HG02885 (cell line): ENCODE results near the gene HDAC10.
"Not testable (repeated sequence)": the region's sequence is repeated elsewhere in the genome, so short reads cannot be mapped to it uniquely, and the experiment has no call there.

Source experiments
- ATAC-seq: cut with Tn5 transposase; IDR thresholded peaks from one replicate; pipeline ENCODE4 v1.9.1; 2021; ENCODE audit warnings: mild to moderate bottlenecking; ENCODE audit not compliant: unreplicated experiment, poor library complexity

The HDAC10 gene

DNA sequence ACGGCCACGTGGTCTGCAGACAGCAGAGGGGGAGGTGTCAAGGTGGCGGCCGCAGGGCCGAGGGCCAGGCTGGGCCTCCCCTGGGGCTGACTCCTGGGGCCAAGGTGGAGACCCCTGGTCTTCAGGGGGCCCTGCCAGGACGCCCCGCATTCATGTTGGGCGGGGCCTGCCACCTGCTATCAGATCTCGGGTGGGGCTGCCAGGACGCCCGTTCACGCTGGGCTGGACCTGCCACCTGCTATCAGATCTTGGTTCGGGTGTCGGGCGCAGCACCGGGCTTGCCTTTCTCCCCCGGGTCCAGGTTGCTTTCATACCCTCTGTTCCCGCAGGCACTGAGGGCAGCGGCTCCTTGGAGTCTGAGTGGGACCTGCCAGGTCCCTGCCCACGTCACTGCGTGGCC is 35.2 kb upstream of the HDAC10 start:
- ATAC-seq, result no peak

DNA sequence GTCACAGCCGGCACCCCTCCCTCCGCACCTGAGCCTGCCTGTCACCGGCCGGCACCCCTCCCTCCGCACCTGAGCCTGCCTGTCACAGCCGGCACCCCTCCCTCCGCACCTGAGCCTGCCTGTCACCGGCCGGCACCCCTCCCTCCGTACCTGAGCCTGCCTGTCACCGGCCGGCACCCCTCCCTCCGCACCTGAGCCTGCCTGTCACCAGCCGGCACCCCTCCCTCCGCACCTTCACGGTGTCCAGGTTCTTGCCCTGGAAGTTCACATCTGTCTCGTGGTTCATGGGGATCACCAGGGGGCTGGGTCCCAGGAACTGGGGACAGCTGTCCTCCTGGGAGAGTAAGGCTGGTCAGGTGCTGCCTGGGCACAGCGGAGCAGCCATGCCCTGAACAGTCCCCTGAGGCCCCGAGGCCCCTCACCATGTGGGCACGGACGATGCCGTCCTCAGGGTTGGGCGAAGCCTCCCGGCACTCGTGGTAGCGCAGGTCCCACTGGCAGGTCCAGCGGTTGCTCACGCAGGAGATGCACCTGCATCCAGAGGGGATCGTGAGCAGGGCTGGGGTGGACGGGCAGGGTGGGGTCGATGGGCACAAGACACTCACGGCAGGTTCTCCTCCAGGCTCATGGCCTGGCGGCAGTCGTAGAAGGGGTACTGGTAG is 34.6 kb upstream of the HDAC10 start:
- ATAC-seq, result no peak

DNA sequence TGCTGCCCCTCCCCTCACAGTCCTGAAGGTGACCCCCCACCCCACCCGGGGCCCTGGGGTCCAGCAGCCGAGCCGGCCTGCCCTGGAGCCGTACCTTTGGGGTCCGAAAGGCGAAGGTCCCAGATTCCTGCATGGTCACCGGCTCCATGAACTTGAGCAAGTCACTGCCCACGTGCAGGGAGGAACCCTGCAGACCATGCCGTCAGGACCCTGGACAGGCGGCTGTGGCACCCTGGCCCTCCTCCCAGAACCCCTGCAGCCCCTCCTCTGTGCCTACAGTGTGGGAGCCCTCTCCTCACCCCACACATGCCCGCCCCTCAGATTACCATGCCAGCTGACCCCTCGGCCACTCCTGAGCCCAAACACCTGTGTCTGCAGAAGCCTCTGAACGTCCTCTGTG is 33.4 kb upstream of the HDAC10 start:
- ATAC-seq, result no peak

DNA sequence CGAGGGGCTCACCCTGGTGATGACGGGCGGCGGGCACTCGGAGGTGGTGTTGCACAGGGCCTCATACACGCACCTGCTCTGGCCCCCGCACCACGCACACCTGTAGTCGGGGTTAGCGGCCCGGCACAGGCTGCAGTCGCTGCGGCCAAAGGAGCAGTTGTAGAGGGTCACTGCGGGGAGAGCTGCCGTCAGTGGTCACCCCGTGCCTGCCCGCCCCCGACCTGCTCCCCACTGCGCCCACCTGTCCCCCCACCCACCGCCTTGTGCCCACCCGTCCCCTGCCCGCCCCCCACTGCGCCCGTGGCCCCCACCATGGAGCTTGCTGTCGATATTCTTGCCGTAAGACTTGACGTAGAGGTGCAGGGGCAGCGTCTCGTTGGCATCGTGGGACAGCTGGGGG is 32.8 kb upstream of the HDAC10 start:
- no peak for ATAC-seq

DNA sequence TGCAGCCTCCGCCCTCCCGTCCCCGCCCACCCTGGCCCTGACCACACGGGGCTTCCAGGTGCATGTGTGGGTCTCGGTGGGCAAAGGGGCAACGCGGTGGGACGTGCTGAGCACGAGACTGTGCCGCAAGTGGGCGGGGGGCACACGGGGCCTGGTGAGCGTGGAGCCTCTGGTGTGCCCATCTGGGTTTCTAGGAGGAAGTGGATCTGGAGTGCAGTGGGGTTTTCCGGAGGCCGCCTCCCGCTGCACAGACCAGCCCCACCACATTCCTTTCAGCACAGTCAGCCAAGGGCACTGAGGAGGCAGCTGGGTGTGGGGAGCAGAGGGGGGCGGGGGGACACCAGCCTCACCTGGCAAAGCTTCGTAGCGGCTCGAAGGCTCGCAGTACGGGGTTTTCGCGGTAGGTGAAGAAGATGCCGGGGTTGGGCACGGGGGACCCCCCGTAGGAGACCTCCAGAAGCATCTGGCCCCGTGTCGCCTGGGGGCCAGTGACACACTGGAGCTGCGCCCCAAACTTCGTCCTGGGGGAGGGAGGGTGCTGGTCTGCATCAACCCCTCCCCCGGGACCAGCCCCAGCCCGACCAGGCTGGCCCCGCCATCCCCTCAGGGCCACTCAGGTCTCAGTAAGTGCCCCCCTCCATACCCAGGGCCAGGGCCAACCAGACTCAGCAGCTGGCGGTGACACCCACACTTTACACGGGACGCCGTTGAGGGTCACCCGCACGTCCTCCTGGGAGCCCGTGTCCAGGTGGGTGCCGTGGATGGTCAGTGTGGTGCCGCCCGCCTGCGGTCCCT is 31.5 kb upstream of the HDAC10 start:
- ATAC-seq, result no peak

DNA sequence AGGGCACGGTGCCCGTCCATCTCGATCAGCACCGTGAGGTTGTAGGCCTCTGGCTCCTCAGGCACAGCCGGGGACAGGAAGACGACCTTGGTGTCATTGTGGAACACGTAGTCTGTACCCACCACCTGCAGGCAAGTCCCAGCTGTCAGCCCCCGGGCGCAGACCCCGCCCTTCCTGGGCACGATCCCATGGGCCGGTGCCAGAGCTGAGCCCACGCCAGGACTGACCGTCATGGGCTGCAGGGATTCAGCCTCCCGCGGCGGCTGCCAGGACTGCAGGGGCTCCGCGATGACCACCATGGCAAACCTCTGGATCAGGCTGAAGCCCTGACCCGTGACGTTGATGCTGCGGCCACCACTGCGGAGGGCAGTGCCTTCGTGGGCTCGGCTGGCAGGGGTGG is 30.9 kb upstream of the HDAC10 start:
- no peak for ATAC-seq

DNA sequence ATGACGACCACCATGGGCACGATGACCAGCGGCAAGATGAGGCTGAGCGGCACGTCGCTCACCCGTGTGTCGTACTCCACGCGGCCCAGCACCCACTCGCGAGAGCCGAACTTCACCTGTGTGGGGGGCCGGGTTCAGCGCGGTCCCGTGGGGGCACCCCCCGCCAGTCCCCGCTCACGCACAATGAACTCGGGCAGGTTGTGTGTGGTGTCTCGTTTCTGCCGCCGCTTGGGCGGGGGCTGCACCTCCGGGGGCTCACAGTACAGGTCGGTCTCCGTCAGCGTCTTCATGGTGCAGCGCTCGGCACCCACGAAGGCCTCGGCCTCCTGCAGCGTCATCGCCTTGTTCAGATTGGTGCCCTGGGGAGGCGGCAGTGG is 30.3 kb upstream of the HDAC10 start:
- ATAC-seq, result no peak

DNA sequence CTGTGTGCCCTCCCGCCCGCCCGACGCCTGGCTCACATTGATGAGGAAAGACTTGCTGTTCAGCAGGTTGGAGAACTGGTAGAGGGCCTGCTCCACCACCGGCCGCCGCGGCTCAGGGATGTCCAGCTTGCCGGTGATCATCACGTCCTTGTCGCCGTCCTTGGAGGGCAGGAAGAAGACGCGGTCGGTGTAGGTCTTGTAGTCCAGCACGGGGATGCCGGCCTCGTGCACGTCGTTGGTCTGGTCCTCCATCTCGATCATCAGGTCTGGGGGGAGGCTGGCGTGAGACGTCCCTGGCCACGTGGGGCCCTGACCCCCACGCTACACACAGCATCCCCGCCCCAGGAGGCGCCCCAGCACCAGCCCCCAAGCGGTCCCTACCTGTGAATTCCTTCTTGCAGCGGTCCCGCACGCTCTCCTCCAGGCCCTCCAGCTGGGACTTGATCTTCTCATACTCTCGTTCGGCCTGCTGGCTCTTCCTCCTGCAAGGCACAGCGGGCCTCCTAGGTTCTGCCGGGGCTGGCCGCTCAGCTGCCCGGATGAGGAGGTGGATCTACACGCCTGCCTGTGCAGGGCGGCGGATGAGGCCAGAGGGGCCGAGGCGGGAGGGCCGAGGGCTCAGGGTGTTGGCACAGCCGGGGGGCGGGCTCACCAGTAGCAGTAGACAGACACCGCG is 29.8 kb upstream of the HDAC10 start:
- ATAC-seq, result no peak

DNA sequence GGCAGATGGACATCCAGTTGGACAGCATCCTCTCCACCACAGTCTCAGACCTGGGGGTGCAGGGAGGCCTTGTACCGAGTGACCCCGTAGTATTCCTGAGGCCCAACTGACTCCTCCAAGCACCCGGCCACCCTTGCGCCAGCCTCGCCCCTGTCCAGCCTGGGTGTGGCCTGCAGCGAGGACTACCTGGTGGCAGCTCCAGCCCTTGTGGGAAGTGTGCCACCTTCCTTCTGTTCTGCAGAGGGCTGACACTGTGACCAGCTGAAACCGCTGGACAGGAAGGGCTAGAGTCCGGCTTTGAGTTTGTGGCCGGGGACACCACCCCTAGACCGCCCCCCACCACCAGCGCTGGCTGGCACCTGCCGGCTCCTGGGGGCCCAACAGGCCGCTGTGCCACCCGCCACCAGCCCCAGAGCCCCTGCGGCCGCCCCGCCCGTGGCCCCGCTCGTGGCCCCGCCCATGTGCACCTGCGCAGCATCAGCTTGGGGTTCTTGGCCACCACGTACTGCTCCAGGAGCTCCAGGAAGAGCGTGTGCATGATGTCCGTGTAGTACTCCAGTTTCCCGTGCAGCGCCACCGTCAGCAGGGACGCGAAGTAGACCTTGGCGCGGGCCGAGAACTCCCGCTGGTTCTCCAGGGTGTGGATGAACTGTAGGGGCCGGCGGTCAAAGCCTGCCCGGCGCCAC is 29.1 kb upstream of the HDAC10 start:
- ATAC-seq, result no peak

DNA sequence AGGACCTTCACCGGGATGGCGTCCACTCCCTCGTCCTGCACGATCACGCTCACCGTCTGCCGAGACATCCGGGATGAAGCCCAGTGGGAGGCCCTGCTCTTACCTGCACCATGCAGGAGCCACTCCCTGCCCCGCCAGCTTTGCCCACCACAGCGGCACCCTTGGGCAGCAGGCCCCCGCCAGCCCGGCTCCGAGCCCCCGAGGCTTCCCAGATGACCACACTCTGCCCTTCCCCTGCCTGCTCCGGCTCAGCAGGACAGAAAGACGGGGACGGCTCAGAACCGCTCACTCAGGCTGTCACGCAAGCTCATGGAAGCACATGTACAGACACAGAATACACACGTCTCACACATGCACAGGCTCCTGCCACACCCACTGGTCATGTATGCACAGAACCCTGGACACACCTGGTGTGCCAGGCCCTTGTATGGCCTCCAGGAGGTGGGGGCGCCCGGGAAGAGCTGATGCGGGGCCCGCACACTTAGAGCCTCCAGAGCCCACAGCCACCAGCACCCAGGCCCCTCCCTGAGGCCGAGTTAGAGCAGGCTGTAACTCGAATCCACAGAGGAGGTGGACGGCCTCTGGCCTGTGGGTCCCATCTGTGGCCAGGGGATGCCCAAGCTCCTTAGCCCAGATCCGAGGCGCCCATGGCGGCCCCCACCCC is 28.0 kb upstream of the HDAC10 start:
- no peak for ATAC-seq

DNA sequence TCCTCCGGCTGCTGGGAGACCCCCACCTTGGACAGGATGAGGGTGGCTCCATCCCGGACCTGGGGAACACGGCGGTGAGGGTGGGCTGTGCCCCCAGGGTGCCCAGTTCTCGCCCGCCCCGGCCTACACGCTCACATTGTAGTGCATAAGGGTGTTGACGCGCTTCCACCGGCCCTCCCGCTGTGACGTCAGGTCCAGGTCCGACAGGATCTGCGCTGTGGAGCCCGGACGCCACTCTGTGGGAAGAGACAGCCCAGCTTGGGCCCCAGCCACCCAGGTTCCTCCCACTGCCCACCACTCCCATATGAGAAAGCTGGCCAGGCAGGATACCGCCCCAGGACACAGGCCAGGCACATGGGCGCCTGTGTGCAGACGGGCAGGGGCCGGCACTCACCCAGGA is 27.4 kb upstream of the HDAC10 start:
- ATAC-seq, result no peak

DNA sequence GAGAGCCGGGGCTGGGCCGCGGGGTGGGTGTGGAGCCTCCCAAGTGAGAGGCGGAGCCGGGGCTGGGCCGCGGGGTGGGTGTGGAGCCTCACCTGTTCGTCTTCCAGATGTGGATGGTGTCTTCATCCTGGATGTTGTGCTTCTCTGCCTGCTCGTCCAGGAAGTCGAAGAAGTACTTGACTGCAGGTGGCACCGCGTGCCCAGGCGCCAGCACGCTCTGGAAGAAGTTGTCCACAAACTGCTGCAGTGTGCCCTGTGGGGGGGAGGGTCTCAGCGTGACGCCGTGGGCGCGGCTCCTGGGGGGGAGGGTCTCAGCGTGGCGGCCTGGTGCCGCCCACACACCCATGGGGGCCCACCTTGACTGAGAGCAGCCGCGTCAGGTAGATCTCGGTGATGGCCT is 26.7 kb upstream of the HDAC10 start:
- ATAC-seq, result no peak

DNA sequence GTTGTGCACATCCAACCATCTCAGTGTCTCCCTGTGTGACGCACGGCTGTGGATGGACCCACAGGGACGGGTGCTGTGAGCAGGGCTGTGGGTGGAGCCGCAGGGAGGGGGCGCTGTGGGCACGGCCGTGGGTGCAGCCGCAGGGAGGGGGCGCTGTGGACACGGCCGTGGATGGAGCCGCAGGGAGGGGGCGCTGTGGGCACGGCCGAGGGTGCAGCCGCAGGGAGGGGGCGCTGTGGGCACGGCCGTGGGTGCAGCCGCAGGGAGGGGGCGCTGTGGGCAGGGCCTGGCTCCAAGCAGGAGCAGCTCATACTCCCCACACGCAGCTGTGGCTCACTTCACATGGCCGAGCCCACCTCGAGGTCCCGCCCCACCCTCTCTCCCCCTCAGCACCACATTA is 25.1 kb upstream of the HDAC10 start:
- peak; percentile 76 for ATAC-seq

DNA sequence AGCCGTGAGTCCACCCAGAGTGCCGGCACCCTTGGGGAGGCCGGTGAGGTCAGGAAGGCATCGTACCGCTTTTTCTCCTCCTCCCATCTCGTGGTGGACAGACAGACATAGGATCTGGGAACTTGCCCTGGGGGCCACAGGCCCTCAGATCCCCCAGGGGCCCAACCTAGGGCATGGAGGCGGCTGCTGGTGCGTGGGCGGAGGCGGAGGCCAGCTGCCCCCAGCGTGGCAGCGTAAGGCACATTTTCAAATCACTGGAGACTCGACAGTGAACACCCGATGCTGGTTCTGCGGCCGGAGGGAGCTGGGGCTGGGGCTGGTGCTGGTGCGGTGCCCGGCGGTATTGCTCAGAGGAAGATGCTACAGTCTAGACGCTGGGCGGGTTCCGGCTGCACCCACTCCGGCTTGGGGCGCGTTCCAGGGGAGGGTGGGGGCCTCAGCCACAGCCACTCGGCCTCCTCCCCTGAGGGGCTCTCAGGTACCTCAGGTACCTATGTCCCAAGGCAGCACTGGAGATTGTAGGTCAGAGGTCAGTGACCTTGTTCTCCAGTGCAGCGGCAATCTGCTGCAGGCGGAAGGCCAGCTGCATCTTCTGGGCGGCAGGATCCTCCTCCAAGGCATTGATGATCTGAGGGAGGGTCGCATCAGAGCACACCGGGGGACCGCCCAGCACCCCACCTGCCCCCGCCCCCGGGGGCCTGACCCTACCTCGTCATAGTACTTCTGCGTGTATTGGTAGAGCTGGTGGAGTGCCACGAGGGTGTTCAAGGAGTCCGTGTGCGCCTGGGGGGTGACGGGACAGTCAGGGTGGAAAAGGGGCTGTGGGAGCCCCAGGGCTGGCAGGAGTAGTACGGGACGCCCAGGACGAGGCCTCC is 24.4 kb upstream of the HDAC10 start:
- no peak for ATAC-seq

DNA sequence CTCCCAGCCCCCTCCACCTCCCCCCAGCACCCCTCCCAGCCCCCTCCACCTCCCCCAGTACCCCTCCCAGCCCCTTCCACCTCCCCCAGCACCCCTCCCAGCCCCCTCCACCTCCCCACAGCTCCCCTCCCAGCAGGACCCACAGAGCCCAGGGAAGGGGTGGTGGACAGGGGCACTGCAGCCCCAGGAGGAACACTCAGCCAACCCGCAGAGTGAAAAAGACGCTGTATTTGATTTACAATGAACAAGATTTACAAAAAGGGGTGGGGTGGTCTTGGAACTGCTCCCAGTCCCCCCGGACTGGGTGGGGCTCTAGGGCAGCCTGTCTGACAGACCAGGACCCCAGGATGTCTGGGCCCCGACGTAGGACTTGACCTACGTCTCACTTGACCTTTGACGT is 23.7 kb upstream of the HDAC10 start:
- no peak for ATAC-seq

DNA sequence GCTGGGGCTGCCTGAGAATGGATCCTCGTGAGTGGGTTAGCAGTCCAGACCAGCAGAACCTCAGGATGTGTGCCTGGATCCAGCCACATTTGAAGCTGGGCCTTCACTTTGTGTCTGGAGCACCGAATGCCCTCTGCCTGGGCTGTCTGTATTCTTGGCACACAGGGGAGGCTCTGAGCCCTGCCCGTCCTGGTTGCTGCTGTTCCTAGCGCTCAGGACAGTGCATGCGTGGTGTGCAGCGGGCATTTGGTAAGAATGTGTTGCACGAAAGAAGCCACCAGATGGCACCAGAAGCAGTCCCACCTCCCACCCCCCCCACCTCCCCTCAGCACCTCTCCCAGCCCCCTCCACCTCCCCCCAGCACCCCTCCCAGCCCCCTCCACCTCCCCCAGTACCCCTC is 23.2 kb upstream of the HDAC10 start:
- ATAC-seq, result no peak

DNA sequence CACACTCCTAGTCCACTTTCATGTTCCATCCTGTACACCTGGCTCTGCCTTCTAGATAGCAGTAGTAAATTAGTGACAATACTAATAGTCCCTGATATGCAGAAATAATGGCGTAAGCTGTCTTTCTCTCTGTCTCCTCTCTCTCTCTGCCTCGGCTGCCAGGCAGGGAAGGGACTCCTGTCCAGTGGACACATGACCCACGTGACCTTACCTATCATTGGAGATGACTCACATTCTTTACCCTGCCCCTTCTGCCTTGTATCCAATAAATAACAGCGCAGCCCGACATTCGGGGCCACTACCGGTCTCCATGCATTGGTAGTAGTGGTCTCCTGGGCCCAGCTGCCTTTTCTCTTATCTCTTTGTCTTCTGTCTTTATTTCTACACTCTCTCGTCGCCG is 22.7 kb upstream of the HDAC10 start:
- not testable (repeated sequence) for ATAC-seq

DNA sequence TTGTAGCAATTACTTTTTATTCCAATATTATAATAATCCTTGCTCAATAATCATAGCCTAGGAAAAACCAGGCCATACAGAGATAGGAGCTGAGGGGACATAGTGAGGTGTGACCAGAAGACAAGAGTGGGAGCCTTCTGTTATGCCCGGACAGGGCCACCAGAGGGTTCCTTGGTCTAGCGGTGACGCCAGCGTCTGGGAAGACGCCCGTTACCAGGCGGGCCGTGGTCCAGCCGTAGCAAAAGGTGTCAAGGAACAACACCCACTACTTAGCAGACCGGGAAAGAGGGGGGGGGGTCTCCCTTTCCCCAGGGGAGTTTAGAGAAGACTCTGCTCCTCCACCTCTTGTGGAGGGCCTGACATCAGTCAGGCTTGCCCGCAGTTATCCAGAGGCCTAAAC is 22.3 kb upstream of the HDAC10 start:
- not testable (repeated sequence) for ATAC-seq

DNA sequence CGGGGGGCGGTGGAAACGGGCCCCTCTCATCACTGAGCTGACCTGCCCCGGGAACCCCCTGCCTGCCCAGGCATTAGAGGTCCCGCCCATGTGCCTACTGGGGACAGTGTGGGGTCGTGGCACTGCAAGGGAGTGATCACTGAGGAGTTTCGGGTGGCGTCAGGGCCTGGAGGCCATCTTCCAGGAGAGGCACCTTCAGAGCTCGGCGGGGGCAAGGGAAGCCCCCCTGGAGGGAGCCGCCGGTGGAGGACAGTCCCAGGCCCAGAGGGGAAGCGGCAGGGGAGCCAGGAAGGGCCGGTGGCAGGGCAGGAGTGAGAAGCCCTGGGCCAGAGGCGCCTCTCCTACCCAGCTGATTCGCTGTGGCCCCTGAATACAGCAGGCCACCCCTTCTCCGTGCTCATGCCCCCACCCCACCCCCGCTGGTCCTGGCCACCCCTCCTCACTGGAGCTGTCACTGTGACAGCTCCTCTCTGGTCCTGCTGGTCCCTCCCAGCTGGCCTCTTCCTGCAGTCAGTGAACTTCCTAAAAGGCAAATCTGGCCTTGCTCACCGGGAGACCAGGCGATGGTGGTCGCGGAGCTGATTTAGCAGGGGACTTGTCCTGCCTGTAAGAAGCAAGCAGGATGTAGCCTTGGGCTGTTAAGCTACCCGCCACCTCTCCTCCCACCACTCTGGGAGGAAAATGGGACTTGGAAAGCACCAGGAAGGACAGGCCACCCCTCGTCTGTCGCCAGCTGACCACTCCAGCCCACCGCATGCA is 21.2 kb upstream of the HDAC10 start:
- ATAC-seq, result no peak
